ENCODE data around the gene CD70.
"Not testable (repeated sequence)": the region's sequence is repeated elsewhere in the genome, so short reads cannot be mapped to it uniquely, and the experiment has no call there.

CD70 gene, protein sequence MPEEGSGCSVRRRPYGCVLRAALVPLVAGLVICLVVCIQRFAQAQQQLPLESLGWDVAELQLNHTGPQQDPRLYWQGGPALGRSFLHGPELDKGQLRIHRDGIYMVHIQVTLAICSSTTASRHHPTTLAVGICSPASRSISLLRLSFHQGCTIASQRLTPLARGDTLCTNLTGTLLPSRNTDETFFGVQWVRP

DNA sequence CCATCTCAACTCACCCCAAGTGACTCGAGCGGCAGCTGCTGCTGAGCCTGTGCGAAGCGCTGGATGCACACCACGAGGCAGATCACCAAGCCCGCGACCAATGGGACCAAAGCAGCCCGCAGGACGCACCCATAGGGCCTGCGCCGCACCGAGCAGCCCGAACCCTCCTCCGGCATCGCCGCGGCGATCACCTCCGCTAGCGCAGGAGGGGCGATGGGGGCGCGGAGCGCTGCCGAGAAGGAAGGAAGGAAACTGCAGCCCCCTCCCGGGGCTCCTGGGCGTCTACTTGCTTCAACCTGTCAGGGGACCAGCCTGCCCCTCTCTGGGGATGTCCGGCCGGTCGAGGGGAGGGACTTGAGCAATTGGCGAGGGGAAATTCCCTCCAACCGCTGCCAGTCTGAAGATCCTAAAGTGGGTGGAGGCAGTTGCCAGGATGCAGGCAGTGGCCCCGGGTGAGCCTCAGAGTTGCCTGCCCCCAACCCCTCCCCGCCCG lies at the start of gene CD70:
Gene CD70, minus strand, starts transcription at position 324 of the 493 bp plus-strand sequence. Its CDS starts 148 bp downstream, at position 176.
- intact Hi-C loops (cut with DNase I), result no loop called here
- peak in 2 of 10 donors; percentile 72 to 84 for DNase-seq

DNA sequence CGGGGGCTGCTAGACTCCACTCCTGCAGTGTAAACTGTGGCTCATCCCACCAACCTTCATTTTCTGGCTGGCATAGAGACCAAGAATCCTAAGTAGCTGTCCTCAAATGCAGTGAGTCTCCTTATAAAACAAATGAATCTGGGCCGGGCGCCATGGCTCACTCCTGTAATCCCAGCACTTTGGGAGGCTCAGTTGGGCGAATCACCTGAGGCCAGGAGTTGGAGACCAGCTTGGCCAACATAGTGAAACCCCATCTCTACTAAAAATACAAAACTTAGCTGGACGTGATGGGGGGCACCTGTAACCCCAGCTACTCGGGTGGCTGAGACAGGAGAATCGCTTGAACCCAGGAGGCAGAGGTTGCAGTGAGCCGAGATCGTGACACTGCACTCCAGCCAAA lies 49.4 kb upstream of the CD70 start:
- DNase-seq; intact Hi-C loops (cut with DNase I): not testable (repeated sequence)

DNA sequence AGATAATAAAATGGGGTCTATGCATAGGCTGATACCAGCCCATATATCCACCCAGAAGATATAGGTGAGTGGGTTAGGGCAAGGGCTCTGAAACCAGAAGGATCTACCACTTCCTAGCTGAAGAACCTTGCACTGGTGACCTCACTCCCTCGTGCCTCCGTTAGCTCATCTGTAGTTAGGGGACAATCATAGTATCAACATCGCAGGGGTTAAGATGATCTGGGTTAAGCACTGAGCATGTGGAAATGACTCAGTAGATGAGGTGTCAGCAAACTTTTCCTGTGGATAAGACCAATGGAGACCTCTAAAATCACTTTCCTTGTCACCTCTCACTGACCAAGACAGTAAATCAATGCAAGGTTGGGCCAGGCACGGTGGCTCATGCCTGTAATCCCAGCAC lies 48.5 kb upstream of the CD70 start:
- no peak for DNase-seq

DNA sequence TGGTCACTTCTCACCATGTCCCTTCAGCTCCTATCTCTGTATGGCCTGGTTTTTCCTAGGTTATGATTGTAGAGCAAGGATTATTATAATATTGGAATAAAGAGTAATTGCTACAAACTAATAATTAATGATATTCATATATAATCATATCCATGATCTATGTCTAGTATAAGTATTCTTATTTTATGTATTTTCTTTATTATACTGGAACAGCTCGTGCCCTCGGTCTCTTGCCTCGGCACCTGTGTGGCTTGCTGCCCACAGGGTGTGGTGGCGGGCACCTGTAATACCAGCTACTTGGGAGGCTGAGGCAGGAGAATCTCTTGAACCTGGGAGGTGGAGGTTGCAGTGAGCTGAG lies 42.5 kb upstream of the CD70 start:
- intact Hi-C loops (cut with DNase I), result loop anchor here (1.0 kb wide), 1 partner anchor 230 kb away; no protein-coding TSS in a partner anchor
- DNase-seq, result not testable (repeated sequence)

More for the DNA sequence above, 48.5 kb upstream of the CD70 start:
- intact Hi-C loops (cut with DNase I), result no loop called here

DNA sequence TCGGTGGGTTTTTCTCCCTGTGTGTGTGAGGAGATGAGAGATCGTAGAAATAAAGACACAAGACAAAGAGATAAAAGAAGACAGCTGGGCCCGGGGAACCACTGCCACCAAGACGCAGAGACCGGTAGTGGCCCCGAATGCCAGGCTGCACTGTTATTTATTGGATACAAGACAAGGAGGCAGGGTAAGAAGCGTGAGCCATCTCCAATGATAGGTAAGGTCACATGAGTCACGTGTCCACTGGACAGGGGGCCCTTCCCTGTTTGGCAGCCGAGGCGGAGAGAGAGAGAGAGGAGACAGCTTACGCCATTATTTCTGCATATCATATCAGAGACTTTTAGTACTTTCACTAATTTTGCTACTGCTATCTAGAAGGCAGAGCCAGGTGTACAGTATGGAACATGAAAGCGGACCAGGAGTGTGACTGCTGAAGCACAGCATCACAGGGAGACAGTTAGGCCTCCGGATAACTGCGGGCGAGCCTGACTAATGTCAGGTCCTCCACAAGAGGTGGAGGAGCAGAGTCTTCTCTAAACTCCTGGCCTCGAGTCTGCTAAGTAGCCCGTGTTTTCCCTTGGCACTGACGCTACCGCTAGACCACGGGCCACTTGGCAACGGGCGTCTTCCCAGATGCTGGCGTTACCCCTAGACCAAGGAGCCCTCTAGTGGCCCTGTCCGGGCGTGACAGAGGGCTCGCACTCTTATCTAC lies 42.0 kb upstream of the CD70 start:
- DNase-seq, result peak; percentile 43 to 96 (median 74)
- intact Hi-C loops (cut with DNase I), result loop anchor here (1.0 kb wide), 2 partner anchors 117 to 230 kb away; no protein-coding TSS in a partner anchor

DNA sequence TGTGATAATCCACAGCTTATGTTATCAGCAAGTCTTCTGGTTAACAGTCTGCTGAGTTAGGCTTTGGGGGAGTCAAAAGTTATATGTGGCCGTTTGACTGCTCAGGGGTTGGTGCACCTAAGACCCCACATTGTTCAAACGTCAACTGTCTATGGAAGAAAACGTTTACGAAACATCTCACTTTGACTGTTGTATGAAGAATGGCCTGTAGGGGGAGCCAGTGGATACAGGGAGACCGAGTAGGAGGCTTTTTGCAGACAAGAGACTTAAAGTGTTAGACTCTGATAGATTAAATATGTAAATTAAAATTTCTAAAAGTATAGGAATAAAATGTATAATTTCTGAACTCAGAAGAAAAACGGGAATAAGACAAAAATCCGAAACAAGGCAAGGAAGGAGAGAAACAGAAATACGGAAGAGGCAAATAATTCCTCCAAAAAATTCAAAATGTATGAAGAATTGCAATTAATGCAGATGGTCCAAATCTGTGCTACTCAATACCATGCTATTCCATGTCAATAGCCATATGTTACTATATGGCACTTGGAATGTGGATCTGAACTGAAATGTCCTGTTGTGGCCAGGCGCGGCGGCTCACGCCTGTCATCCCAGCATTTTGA lies 41.2 kb upstream of the CD70 start:
- intact Hi-C loops (cut with DNase I), result loop anchor here (1.0 kb wide), 1 partner anchor 116 kb away; no protein-coding TSS in a partner anchor
- DNase-seq, result peak in 5 of 10 donors; percentile 13 to 74 (median 57)

DNA sequence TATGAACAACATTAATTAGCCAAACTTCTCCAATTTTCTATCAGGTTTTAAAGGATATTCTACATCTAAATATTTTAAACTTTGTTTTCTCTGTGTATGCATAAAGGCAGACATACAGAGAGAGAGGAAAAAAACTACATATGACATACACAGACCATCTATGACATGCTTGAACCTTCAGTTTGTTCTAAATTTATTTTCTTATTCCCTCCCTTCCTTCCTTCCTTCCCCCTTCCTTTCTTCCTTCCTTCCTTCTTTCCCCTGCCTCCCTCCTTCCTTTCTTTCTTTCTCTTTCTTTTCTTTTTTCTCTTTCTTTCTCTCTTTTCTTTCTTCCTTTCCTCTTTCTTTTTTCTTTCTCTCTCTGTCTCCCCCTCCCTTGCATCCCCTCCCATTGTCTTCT lies 35.8 kb upstream of the CD70 start:
- intact Hi-C loops (cut with DNase I), result no loop called here
- DNase-seq, result no peak

DNA sequence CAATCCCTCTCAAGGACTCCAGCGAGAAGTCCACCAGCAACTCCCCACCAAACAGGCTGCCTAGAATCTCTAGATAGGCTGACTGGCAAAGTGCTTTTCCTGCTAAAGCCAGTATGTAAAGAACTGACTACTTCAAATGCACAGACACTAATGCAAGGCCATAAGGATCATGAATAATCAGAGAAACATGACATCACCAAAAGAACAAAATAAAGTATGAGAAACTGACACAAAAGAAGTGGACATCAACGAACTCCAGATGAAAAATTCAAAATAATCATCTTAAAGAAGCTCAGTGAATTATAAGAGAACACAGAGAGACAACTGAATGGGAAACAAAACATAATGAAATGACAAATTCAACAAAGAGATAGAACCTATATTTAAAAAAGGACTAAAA lies 26.4 kb upstream of the CD70 start:
- intact Hi-C loops (cut with DNase I), result no loop called here

DNA sequence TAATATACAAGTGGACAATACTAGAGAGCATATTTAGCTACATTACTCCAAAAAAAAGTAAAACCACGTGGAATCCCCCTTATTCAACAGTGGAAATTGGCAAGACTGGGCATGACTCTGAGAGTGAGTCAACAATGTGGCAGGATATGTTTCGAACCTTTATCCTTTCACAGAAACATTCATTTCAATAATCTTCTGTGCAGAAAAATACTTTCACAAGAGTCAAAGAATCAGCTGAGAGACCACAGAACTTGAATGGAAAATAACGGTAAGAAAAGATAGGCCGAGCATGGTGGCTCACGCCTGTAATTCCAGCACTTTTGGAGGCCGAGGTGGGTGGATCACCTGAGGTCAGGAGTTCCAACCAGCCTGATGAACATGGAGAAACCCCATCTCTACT lies 25.1 kb upstream of the CD70 start:
- intact Hi-C loops (cut with DNase I), result no loop called here
- DNase-seq, result no peak

More for the DNA sequence above, 26.4 kb upstream of the CD70 start:
- no peak for DNase-seq

DNA sequence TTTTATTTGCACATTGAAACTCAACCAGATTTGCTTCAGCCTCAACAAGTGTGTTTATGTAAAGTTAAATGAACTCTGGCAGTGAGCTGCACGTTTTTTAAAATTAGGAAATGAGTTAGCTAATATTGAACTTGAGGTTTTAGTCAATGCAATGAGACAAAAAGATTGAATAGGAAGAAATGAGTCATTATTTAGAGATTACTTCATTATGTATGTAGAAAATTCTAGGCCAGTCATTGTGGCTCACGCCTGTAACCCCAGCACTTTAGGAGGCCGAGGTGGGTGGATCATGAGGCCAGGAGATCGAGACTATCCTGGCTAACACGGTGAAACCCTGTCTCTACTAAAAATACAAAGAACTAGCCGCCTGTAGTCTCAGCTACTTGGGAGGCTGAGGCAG lies 22.8 kb upstream of the CD70 start:
- intact Hi-C loops (cut with DNase I), result no loop called here
- no peak for DNase-seq

DNA sequence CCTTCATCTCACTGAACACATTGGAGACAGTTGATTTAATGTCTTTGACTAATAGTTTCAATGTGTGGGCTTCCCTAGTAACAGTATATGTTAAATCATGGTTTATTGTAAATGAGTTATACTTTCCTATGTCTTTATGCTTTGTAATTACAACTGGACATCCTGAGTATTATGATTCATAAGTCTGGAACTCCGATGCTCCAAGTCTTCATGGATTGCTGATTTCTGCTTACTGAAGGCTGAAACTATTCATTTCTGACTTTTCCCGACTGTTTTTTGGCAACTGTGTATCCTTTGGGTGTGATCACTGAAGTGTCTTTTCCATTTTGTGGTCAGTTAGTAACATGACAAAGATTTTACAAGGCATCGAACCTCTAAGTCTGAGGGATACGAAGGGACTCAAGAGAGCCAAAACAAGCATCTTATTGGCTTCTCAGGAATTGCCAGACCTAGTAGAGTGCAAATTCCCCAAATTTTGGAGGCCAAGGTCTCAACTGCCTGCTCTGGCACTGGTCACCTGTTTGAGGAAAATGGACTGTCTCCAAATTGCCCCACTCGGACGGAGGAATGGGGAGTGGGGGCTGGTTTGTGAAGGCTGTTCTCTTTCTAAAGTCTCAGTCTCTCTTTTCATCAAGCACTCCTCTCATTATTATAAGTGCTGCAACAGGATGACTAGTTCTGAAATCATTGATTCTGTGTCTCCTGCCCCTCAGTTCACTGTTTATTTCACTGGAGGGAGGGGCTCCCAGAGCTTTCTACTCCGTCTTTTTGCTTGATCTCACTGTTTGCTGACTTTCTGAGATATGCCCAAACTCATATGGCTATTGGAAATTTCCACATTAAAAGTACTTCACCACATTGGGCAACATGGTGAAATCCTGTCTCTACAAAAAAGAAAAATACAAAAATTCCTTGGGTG lies 20.2 kb upstream of the CD70 start:
- DNase-seq, result no peak
- intact Hi-C loops (cut with DNase I), result no loop called here

DNA sequence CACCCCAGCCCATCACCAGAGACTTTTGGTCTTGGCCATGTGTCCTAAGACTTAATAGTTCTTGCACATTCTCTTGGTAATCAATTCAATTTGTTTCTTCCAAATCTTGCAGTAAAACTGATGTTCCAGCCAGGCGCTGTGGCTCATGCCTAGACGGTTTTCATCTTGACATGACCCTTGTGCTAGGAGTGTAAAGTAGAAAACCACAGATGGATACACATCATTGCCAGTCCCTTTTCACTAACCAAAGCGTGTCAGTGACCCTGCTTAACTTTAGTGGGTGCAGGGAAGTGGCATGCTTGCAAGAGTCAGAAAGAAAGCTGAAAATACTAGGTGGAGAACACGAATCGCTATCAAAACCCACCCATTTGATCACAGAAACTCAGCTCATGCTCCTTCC lies 18.0 kb upstream of the CD70 start:
- DNase-seq, result no peak

DNA sequence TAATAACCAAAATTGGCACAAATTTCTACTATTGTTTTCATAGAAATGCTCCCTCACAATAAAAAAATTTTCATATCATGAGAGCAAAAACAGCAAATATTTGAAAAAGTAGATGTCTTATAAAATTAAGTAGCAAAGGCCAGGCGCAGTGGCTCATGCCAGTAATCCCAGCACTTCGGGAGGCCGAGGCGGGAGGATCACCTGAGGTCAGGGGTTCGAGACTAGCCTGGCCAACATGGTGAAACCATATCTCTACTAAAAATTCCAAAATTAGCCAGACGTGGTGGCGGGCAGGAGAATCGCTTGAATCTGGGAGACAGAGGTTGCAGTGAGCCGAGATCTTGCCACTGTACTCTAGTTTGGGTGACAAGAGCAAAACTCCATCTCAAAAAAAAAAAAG lies 17.2 kb upstream of the CD70 start:
- DNase-seq; intact Hi-C loops (cut with DNase I): not testable (repeated sequence)

More for the DNA sequence above, 18.0 kb upstream of the CD70 start:
- intact Hi-C loops (cut with DNase I), result no loop called here

DNA sequence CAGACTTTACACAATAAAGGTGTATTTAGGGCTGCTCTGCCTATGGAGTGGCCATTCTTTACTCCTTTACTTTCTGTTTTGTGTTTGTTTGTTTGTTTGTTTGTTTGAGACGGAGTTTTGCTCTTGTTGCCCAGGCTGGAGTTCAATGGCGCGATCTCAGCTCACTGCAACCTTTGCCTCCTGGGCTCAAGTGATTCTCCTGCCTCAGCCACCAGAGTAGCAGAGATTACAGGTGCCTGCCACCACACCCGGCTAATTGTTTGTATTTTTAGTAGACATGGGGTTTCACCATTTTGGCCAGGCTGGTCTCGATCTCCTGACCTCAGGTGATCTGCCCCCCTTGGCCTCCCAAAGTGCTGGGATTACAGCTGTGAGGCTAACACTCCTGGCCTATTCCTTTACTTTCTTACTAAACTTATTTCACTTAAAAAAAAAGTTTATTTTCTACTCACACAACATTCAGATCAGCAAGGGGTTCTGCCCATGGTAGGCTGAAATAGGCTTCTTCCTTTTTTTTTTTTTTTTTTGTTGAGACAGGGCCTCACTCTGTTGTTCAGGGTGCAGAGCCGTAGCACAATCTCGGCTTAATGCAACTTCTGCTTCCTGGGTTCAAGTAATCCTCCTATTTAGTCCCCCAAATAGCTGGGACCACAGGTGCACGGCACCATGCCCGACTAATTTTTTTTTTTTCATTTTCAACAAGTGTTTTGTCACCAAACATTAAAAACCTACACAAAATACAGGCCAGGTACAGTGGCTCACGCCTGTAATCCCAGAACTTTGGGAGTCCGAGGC lies 15.5 kb upstream of the CD70 start:
- intact Hi-C loops (cut with DNase I); DNase-seq: not testable (repeated sequence)

DNA sequence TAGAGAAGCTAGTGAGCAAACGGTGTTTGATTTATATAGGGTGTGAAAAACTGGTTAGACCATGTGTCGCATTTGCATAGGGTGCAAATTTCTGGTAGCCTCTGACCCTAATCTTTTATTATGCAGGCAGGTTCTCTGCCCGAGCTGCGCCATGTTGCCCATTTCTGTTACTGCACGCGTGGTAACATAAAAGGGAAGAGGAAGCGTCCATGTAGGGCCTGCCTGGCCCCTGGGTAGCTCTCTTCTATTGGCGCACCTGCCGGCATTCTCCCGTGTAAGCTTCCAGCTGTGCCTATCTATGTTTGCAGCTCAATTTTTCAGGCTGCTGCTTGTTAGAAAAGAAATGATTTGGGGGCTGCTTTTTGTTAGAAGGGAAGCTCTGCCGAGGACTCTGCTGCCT lies 14.0 kb upstream of the CD70 start:
- intact Hi-C loops (cut with DNase I), result no loop called here

DNA sequence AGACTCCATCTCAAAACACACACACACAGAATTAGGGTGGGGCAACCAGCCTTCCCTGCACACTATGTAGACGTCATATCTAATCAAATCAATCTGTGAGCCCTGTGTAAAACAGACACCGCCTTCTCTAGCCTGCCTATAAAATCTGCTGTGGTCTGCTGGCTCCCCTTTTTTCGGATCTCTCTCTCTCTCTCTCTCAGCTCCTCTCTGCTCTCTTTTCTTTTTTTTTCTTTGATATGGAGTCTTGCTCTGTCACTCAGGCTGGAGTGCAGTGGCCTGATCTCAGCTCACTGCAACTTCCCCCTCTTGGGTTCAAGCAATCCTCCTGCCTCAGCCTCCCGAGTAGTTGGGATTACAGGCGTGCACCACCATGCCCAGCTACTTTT lies 11.8 kb upstream of the CD70 start:
- intact Hi-C loops (cut with DNase I), result no loop called here
- DNase-seq, result no peak

More for the DNA sequence above, 14.0 kb upstream of the CD70 start:
- DNase-seq, result no peak

DNA sequence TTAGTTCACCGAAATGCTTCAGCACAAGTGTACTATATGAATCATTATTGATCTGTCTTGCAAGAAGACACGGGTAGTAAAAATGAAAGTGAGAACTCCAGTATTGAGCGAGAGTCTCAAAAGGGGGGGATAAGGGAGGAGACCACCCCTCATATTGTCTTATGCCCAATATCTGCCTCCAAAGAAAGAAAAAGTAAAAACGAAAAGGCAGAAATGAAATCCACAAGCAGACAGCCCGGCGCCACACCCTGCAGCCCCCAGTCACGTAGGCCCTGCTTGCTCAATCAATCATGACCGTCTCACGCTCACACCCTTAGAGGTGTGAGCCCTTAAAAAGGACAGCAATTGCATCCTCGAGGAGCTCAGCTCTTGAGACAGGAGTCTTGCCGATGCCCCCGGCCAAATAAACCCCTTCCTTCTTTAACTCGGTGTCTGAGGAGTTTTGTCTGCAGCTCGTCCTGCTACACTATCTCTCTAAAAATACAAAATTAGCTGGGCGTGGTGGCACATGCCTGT lies 10.6 kb upstream of the CD70 start:
- intact Hi-C loops (cut with DNase I); DNase-seq: not testable (repeated sequence)

DNA sequence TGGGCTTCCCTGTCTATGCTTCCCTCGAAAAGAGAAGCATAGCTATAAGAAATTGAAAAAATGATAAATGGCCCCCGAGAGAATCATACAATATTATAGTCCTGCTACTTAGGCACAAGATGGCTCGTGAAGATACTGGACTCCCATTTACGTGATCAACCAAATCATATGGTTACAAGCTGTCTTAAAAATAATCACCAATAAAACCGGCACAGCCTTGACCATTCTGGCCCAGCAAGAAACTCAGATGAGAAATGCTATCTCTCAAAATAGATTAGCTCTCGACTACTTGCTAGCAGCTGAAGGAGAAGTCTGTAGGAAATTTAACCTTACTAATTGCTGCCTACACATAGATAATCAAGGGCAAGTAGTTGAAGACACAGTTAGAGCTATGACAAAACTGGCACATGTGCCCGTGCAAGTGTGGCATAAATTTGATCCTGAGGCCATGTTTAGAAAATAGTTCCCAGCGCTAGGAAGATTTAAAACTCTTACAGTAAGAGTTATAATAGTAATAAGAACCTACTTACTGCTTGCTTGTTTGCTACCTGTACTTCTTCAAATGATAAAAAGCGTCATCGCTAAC lies 10.1 kb upstream of the CD70 start:
- intact Hi-C loops (cut with DNase I); DNase-seq: not testable (repeated sequence)

Measured in posterior cingulate gyrus (tissue), 11 donors.